HepG2 (cell line): ENCODE data around the gene SLC38A2. TPM values are rescaled to one million over a fixed set of nuclear protein-coding genes. Genes with fewer than 3 reads are reported as not detected.

ENCODE experiments used
- CC2D1A ChIP-seq: sonication (generic); formaldehyde crosslinking; IDR thresholded peaks from 2 replicates; pipeline ENCODE4 v1.8.1; 2023; ENCODE audit warnings: mild to moderate bottlenecking, missing genetic modification reagents
- CERS6 ChIP-seq: sonication (generic); formaldehyde crosslinking; IDR thresholded peaks from 2 replicates; pipeline ENCODE4 v1.5.0; 2020; ENCODE audit warnings: missing genetic modification reagents
- DMAP1 ChIP-seq: IDR thresholded peaks from 2 replicates; pipeline ENCODE4 v1.6.1; 2016
- ETV6 ChIP-seq: sonication (generic); formaldehyde crosslinking; conservative IDR thresholded peaks from 2 replicates; pipeline ENCODE4 v1.4.0; 2020; ENCODE audit warnings: missing genetic modification reagents
- GATA4 ChIP-seq: sonication (generic); IDR thresholded peaks from 2 replicates; pipeline ENCODE4 v1.6.1; 2016; ENCODE audit warnings: antibody characterized with exemption, low read depth, borderline replicate concordance
- GPN1 ChIP-seq: sonication (generic); formaldehyde crosslinking; IDR thresholded peaks from 2 replicates; pipeline ENCODE4 v1.5.1; 2020; ENCODE audit warnings: missing genetic modification reagents, borderline replicate concordance
- JUN ChIP-seq: sonication (generic); formaldehyde crosslinking; IDR thresholded peaks from 2 replicates; pipeline ENCODE4 v1.4.0; 2020; ENCODE audit warnings: mild to moderate bottlenecking, missing genetic modification reagents
- KLF15 ChIP-seq: sonication (generic); formaldehyde crosslinking; IDR thresholded peaks from 2 replicates; pipeline ENCODE4 v1.8.1; 2023; ENCODE audit warnings: borderline replicate concordance, mild to moderate bottlenecking, inconsistent platforms, missing genetic modification reagents, mixed read lengths
- MNT ChIP-seq: fragments of 450-650 bp; IDR thresholded peaks from 2 replicates; pipeline ENCODE4 v1.6.1; 2016
- MZF1 ChIP-seq: sonication (generic); formaldehyde crosslinking; IDR thresholded peaks from 2 replicates; pipeline ENCODE4 v1.8.1; 2023; ENCODE audit warnings: mild to moderate bottlenecking, missing genetic modification reagents, borderline replicate concordance
- NFE2L1 ChIP-seq: sonication (generic); formaldehyde crosslinking; IDR thresholded peaks from 2 replicates; pipeline ENCODE4 v1.4.0; 2020; ENCODE audit warnings: missing genetic modification reagents, mild to moderate bottlenecking, borderline replicate concordance
- NFE2L2 ChIP-seq: fragments of 150-350 bp; IDR thresholded peaks from 2 replicates; pipeline ENCODE4 v1.6.1; 2014; ENCODE audit warnings: low read length
- NR1H2 ChIP-seq: sonication (generic); formaldehyde crosslinking; IDR thresholded peaks from 2 replicates; pipeline ENCODE4 v1.8.1; 2022; ENCODE audit warnings: low read depth, missing genetic modification reagents, borderline replicate concordance
- TFDP1 ChIP-seq: IDR thresholded peaks from 2 replicates; pipeline ENCODE4 v1.6.1; 2016; ENCODE audit warnings: missing compliant biosample characterization, missing genetic modification reagents, borderline replicate concordance
- U2AF2 ChIP-seq: fragments of 200-400 bp; formaldehyde crosslinking; IDR thresholded peaks from 2 replicates; pipeline ENCODE4 v1.6.1; 2017; ENCODE audit warnings: low read depth, mild to moderate bottlenecking, low read length
- USF2 ChIP-seq, 2 experiments: sonication (generic) in 1 of 2; formaldehyde crosslinking in 1 of 2; IDR thresholded peaks; 2 replicates each; pipeline versions ENCODE4 v1.5.1 to v1.6.1; 2011 to 2020; ENCODE audit warnings: borderline replicate concordance in 1 of 2, low read depth in 1 of 2, low read length in 1 of 2, mild to moderate bottlenecking in 1 of 2, missing genetic modification reagents in 1 of 2, moderate library complexity in 1 of 2
- ZBTB8A ChIP-seq: sonication (generic); formaldehyde crosslinking; IDR thresholded peaks from 2 replicates; pipeline ENCODE4 v1.4.0; 2020; ENCODE audit warnings: mild to moderate bottlenecking, low read depth, missing genetic modification reagents, borderline replicate concordance
- ZNF124 ChIP-seq: sonication (generic); formaldehyde crosslinking; IDR thresholded peaks from 2 replicates; pipeline ENCODE4 v1.4.0; 2020; ENCODE audit warnings: missing genetic modification reagents
- ZNF138 ChIP-seq: sonication (generic); formaldehyde crosslinking; IDR thresholded peaks from 2 replicates; pipeline ENCODE4 v1.5.0; 2020; ENCODE audit warnings: mild to moderate bottlenecking, low read depth, missing genetic modification reagents
- ZNF33A ChIP-seq: sonication (generic); formaldehyde crosslinking; IDR thresholded peaks from 2 replicates; pipeline ENCODE4 v1.5.1; 2020; ENCODE audit warnings: missing genetic modification reagents, mild to moderate bottlenecking, moderate library complexity, borderline replicate concordance
- ZNF451 ChIP-seq: sonication (generic); formaldehyde crosslinking; IDR thresholded peaks from 2 replicates; pipeline ENCODE4 v1.5.0; 2020; ENCODE audit warnings: mild to moderate bottlenecking, missing genetic modification reagents
- ZNF556 ChIP-seq: sonication (generic); formaldehyde crosslinking; IDR thresholded peaks from 2 replicates; pipeline ENCODE4 v1.4.0; 2020; ENCODE audit warnings: mild to moderate bottlenecking, missing genetic modification reagents, borderline replicate concordance
- ZNF839 ChIP-seq: sonication (generic); formaldehyde crosslinking; IDR thresholded peaks from 2 replicates; pipeline ENCODE4 v1.4.0; 2020; ENCODE audit warnings: missing genetic modification reagents, mild to moderate bottlenecking, borderline replicate concordance
- ZSCAN12 ChIP-seq: sonication (generic); formaldehyde crosslinking; IDR thresholded peaks from 2 replicates; pipeline ENCODE4 v1.9.0; 2021; ENCODE audit warnings: mild to moderate bottlenecking, missing genetic modification reagents
- ZSCAN22 ChIP-seq: sonication (generic); formaldehyde crosslinking; IDR thresholded peaks from 2 replicates; pipeline ENCODE4 v1.4.0; 2020; ENCODE audit warnings: mild to moderate bottlenecking, missing genetic modification reagents
- polyA plus RNA-seq, 8 experiments: library from polyadenylated mRNA; depleted of rRNA in 3 of 8; stranded (reverse) in 7 of 8; unstranded in 1 of 8; fragments of >200 nt; fragmentation: Illumina TruSeq in 4 of 8; extraction: Trizol in 4 of 8; gene quantifications; 2 replicates each; pipeline versions ENCODE4 v1.2.1 to v1.2.3, GENCODE V29; 2011 to 2016; ENCODE audit warnings: low read depth in 4 of 8, missing spikeins in 1 of 8, mixed read lengths in 1 of 8; ENCODE audit not compliant: insufficient read depth in 1 of 8
- total RNA-seq, 5 experiments: library from RNA; depleted of rRNA; stranded (reverse); fragments of >200 nt; fragmentation: Illumina TruSeq; extraction: Trizol; gene quantifications; 2 replicates each; pipeline ENCODE4 v1.2.3, GENCODE V29; 2016; ENCODE audit warnings: low read depth in 1 of 5

Gene SLC38A2
- total and polyA plus RNA-seq, 2 of the 13 experiments (the other 11 are each of a cell fraction or from before 2014, with no cell fraction given) = 368 to 880 TPM

- no peak for TF ChIP-seq ZNF33A (CRISPR knock-in tag)
- no peak for TF ChIP-seq KLF15
- TF ChIP-seq ZNF556 (CRISPR knock-in tag) = no peak
- TF ChIP-seq JUN (CRISPR knock-in tag) = no peak
- no peak for TF ChIP-seq MNT
- no peak for TF ChIP-seq USF2 (IDR thresholded peaks at IDR 0.05; ENCODE audit: low read depth, low read length)
- no peak for TF ChIP-seq USF2 (CRISPR knock-in tag; IDR thresholded peaks at IDR 0.05; ENCODE audit: borderline replicate concordance)
- TF ChIP-seq ZSCAN22 (CRISPR knock-in tag) = no peak
- no peak for TF ChIP-seq GPN1 (CRISPR knock-in tag)
- TF ChIP-seq U2AF2 = no peak
- no peak for TF ChIP-seq ZNF839 (CRISPR knock-in tag)
- TF ChIP-seq ZNF138 (CRISPR knock-in tag) = no peak
- no peak for TF ChIP-seq ZSCAN12 (CRISPR knock-in tag)
- TF ChIP-seq NR1H2 (CRISPR knock-in tag) = no peak
- no peak for TF ChIP-seq ZNF124 (CRISPR knock-in tag)
- no peak for TF ChIP-seq NFE2L1 (CRISPR knock-in tag)
- no peak for TF ChIP-seq ZBTB8A (CRISPR knock-in tag)
- TF ChIP-seq MZF1 (CRISPR knock-in tag) = no peak
- TF ChIP-seq NFE2L2 = no peak
- TF ChIP-seq CC2D1A = no peak
- TF ChIP-seq DMAP1 (CRISPR knock-in tag) = no peak
- no peak for TF ChIP-seq ETV6 (CRISPR knock-in tag)
- TF ChIP-seq CERS6 (CRISPR knock-in tag) = no peak
- TF ChIP-seq GATA4 = no peak
- no peak for TF ChIP-seq TFDP1 (CRISPR knock-in tag)
- TF ChIP-seq ZNF451 (CRISPR knock-in tag) = no peak
Observed at GRCh38 chr12:46367351-46368029, 5.1 kb downstream of the SLC38A2 start (continued).
